Mesendoderm (in vitro differentiated cells): ENCODE measurements around the gene RTP2.

Source experiments
- DNase-seq: peaks from one replicate; pipeline ENCODE4 v3.0.0; 2013
- H2AK5ac ChIP-seq: 2 replicates; pipeline ENCODE4 v1.6.1; 2013; ENCODE audit warnings: low read length, inconsistent platforms
- H2BK120ac ChIP-seq: 2 replicates; pipeline ENCODE4 v1.6.1; 2013; ENCODE audit warnings: low read depth, mild to moderate bottlenecking, low read length, moderate library complexity, mixed read lengths
- H2BK15ac ChIP-seq: replicated peaks from 2 replicates; pipeline ENCODE4 v1.6.1; 2013; ENCODE audit warnings: low read depth, mild to moderate bottlenecking, moderate library complexity
- H2BK5ac ChIP-seq: 2 replicates; pipeline ENCODE4 v1.6.1; 2013; ENCODE audit warnings: low read length, inconsistent platforms
- H3K18ac ChIP-seq: 2 replicates; pipeline ENCODE4 v1.6.1; 2013; ENCODE audit warnings: mild to moderate bottlenecking, low read length, mixed read lengths
- H3K23ac ChIP-seq: one replicate; pipeline ENCODE4 v1.6.1; 2013; ENCODE audit warnings: low read length
- H3K27ac ChIP-seq: 2 replicates; pipeline ENCODE4 v1.5.1; 2013; ENCODE audit warnings: low read depth, mild to moderate bottlenecking, inconsistent platforms, low read length, moderate library complexity
- H3K27me3 ChIP-seq: 2 replicates; pipeline ENCODE4 v1.6.1; 2013; ENCODE audit warnings: low read length, control low read depth, mild to moderate bottlenecking, inconsistent platforms; ENCODE audit not compliant: insufficient read depth, poor library complexity
- H3K36me3 ChIP-seq: 2 replicates; pipeline ENCODE4 v1.6.1; 2013; ENCODE audit warnings: low read length, inconsistent platforms; ENCODE audit not compliant: control insufficient read depth, insufficient read depth
- H3K4ac ChIP-seq: one replicate; pipeline ENCODE4 v1.6.1; 2013; ENCODE audit warnings: low read depth, mild to moderate bottlenecking, low read length, moderate library complexity
- H3K4me1 ChIP-seq: 2 replicates; pipeline ENCODE4 v1.6.1; 2013; ENCODE audit warnings: low read depth, low read length, inconsistent platforms; ENCODE audit not compliant: control insufficient read depth
- H3K4me2 ChIP-seq: 2 replicates; pipeline ENCODE4 v1.6.1; 2013; ENCODE audit warnings: low read length
- H3K4me3 ChIP-seq: 2 replicates; pipeline ENCODE4 v1.5.1; 2013; ENCODE audit warnings: mild to moderate bottlenecking, low read length
- H3K56ac ChIP-seq: one replicate; pipeline ENCODE4 v1.6.1; 2013; ENCODE audit warnings: low read length
- H3K79me1 ChIP-seq: 2 replicates; pipeline ENCODE4 v1.6.1; 2013; ENCODE audit warnings: low read length, inconsistent platforms
- H3K79me2 ChIP-seq: 2 replicates; pipeline ENCODE4 v1.6.1; 2013; ENCODE audit warnings: mild to moderate bottlenecking, low read length; ENCODE audit not compliant: control insufficient read depth, insufficient read depth
- H3K9ac ChIP-seq: 2 replicates; pipeline ENCODE4 v1.6.1; 2013; ENCODE audit warnings: low read length, inconsistent platforms
- H4K5ac ChIP-seq: one replicate; pipeline ENCODE4 v1.6.1; 2013; ENCODE audit warnings: low read length
- H4K8ac ChIP-seq: one replicate; pipeline ENCODE4 v1.6.1; 2013; ENCODE audit warnings: low read depth, mild to moderate bottlenecking, control low read depth, low read length, moderate library complexity
- WGBS: extraction: QIAGEN DNeasy Blood & Tissue Kit; methylation state at CpG from one replicate; pipeline ENCODE4 v1.1.7; 2013; ENCODE audit warnings: low lambda C conversion rate, missing lambda C conversion rate; ENCODE audit not compliant: insufficient coverage; ENCODE audit errors: extremely low coverage; 5-methylcytosine and 5-hydroxymethylcytosine counted together

The RTP2 gene

GRCh38 chr3:187667526-187667925 is 34.8 kb downstream of the RTP2 start:
- Histone ChIP-seq H2BK5ac (no peak overlapping the region), H4K8ac (no peak overlapping the region), H3K4me1 (no peaks in the 10 kb centered on the region), H2AK5ac (no peak overlapping the region), H3K23ac (no peak overlapping the region), H3K27ac (no peak overlapping the region), H2BK15ac (no peak overlapping the region), H3K36me3 (no peaks in the 10 kb centered on the region), H3K56ac (no peak overlapping the region), H4K5ac (no peak overlapping the region), H3K27me3 (peaks cover 5% of the 10 kb centered on the region), H3K18ac (no peak overlapping the region), H3K79me1 (no peaks in the 10 kb centered on the region), H3K4ac (no peak overlapping the region), H3K9ac (no peak overlapping the region), H3K79me2 (no peaks in the 10 kb centered on the region), H3K4me3 (no peak overlapping the region), H2BK120ac (no peak overlapping the region), H3K4me2 (no peak overlapping the region)
- no peak for DNase-seq

GRCh38 chr3:187665764-187666402 is 36.5 kb downstream of the RTP2 start:
- H3K4me3 ChIP-seq: no peak overlapping the region
- H3K4me2 ChIP-seq: no peak overlapping the region
- DNase-seq: no peak
- no peak overlapping the region for H4K5ac ChIP-seq
- H2BK5ac ChIP-seq: no peak overlapping the region
- no peaks in the 10 kb centered on the region for H3K4me1 ChIP-seq
- no peak overlapping the region for H2AK5ac ChIP-seq
- no peak overlapping the region for H3K23ac ChIP-seq
- no peak overlapping the region for H3K27ac ChIP-seq
- H3K56ac ChIP-seq: no peak overlapping the region
- WGBS: no CpG with 5 or more reads among the region's 3 CpGs
- peaks cover 5% of the 10 kb centered on the region for H3K27me3 ChIP-seq
- H2BK15ac ChIP-seq: no peak overlapping the region
- H2BK120ac ChIP-seq: no peak overlapping the region
- H3K79me2 ChIP-seq: no peaks in the 10 kb centered on the region
- H3K36me3 ChIP-seq: no peaks in the 10 kb centered on the region
- no peaks in the 10 kb centered on the region for H3K79me1 ChIP-seq
- H3K18ac ChIP-seq: no peak overlapping the region
- no peak overlapping the region for H3K9ac ChIP-seq
- H3K4ac ChIP-seq: no peak overlapping the region
- no peak overlapping the region for H4K8ac ChIP-seq

GRCh38 chr3:187665010-187665409 is 37.3 kb downstream of the RTP2 start:
- no peak overlapping the region for H2BK5ac ChIP-seq
- H3K18ac ChIP-seq: no peak overlapping the region
- H2AK5ac ChIP-seq: no peak overlapping the region
- H3K36me3 ChIP-seq: no peaks in the 10 kb centered on the region
- no peaks in the 10 kb centered on the region for H3K4me1 ChIP-seq
- H3K23ac ChIP-seq: no peak overlapping the region
- no peak overlapping the region for H2BK120ac ChIP-seq
- DNase-seq: no peak
- H3K9ac ChIP-seq: no peak overlapping the region
- no peak overlapping the region for H4K5ac ChIP-seq
- no peaks in the 10 kb centered on the region for H3K79me2 ChIP-seq
- no peak overlapping the region for H2BK15ac ChIP-seq
- no peaks in the 10 kb centered on the region for H3K79me1 ChIP-seq
- H3K4me2 ChIP-seq: no peak overlapping the region
- no peaks in the 10 kb centered on the region for H3K27me3 ChIP-seq
- H4K8ac ChIP-seq: no peak overlapping the region
- no peak overlapping the region for H3K4ac ChIP-seq
- no peak overlapping the region for H3K56ac ChIP-seq
- H3K27ac ChIP-seq: no peak overlapping the region
- no peak overlapping the region for H3K4me3 ChIP-seq

GRCh38 chr3:187662848-187663409 is 39.4 kb downstream of the RTP2 start:
- Histone ChIP-seq H3K4me3 (no peak overlapping the region), H3K56ac (no peak overlapping the region), H3K79me2 (no peaks in the 10 kb centered on the region), H4K5ac (no peak overlapping the region), H3K18ac (no peak overlapping the region), H2BK120ac (no peak overlapping the region), H3K79me1 (no peaks in the 10 kb centered on the region), H2BK5ac (no peak overlapping the region), H2BK15ac (no peak overlapping the region), H3K27ac (no peak overlapping the region), H3K36me3 (no peaks in the 10 kb centered on the region), H3K4me1 (no peaks in the 10 kb centered on the region), H3K4me2 (no peak overlapping the region), H4K8ac (no peak overlapping the region), H3K23ac (no peak overlapping the region), H3K4ac (no peak overlapping the region), H2AK5ac (no peak overlapping the region), H3K9ac (no peak overlapping the region), H3K27me3 (no peaks in the 10 kb centered on the region)
- no peak for DNase-seq
- whole genome bisulfite sequencing: no CpG with 5 or more reads among the region's 5 CpGs

- H3K4me3 ChIP-seq: no peak overlapping the region
- no peak overlapping the region for H4K5ac ChIP-seq
- no peak overlapping the region for H3K56ac ChIP-seq
- H3K9ac ChIP-seq: no peak overlapping the region
- no peaks in the 10 kb centered on the region for H3K4me1 ChIP-seq
- H3K27me3 ChIP-seq: no peaks in the 10 kb centered on the region
- no peak overlapping the region for H3K18ac ChIP-seq
- H3K4ac ChIP-seq: no peak overlapping the region
- no peak overlapping the region for H3K27ac ChIP-seq
- DNase-seq: no peak
- H2BK5ac ChIP-seq: no peak overlapping the region
- no peak overlapping the region for H2AK5ac ChIP-seq
- H4K8ac ChIP-seq: no peak overlapping the region
- no peaks in the 10 kb centered on the region for H3K79me2 ChIP-seq
- no peak overlapping the region for H2BK120ac ChIP-seq
- H3K79me1 ChIP-seq: no peaks in the 10 kb centered on the region
- H2BK15ac ChIP-seq: no peak overlapping the region
- no peak overlapping the region for H3K23ac ChIP-seq
- H3K36me3 ChIP-seq: no peaks in the 10 kb centered on the region
- no peak overlapping the region for H3K4me2 ChIP-seq
Measured at GRCh38 chr3:187661267-187661666, 41.1 kb downstream of the RTP2 start.

- H2BK15ac ChIP-seq: no peak overlapping the region
- H2BK5ac ChIP-seq: no peak overlapping the region
- no peak overlapping the region for H3K4ac ChIP-seq
- no peak overlapping the region for H2BK120ac ChIP-seq
- no peak for DNase-seq
- no peak overlapping the region for H3K4me3 ChIP-seq
- H4K5ac ChIP-seq: no peak overlapping the region
- H3K27me3 ChIP-seq: no peaks in the 10 kb centered on the region
- no CpG with 5 or more reads among the region's 2 CpGs for WGBS
- H3K23ac ChIP-seq: no peak overlapping the region
- H3K4me2 ChIP-seq: no peak overlapping the region
- no peaks in the 10 kb centered on the region for H3K79me2 ChIP-seq
- no peaks in the 10 kb centered on the region for H3K4me1 ChIP-seq
- H3K56ac ChIP-seq: no peak overlapping the region
- no peak overlapping the region for H3K9ac ChIP-seq
- H3K18ac ChIP-seq: no peak overlapping the region
- H3K27ac ChIP-seq: no peak overlapping the region
- no peak overlapping the region for H2AK5ac ChIP-seq
- H4K8ac ChIP-seq: no peak overlapping the region
- no peaks in the 10 kb centered on the region for H3K79me1 ChIP-seq
- no peaks in the 10 kb centered on the region for H3K36me3 ChIP-seq
Measured at GRCh38 chr3:187651282-187651681, 51.1 kb downstream of the RTP2 start.
